Mucosa of stomach (tissue), 1 donor: ENCODE data around the gene UNC5B.

Experiments used
- H3K27me3 ChIP-seq: one replicate; pipeline ENCODE4 v1.7.0; 2013; ENCODE audit warnings: mild to moderate bottlenecking, low read length; ENCODE audit not compliant: control insufficient read depth, insufficient read depth
- H3K36me3 ChIP-seq: one replicate; pipeline ENCODE4 v1.7.0; 2013; ENCODE audit warnings: low read length; ENCODE audit not compliant: control insufficient read depth, insufficient read depth
- H3K4me1 ChIP-seq: one replicate; pipeline ENCODE4 v1.7.0; 2013; ENCODE audit warnings: mild to moderate bottlenecking, low read length; ENCODE audit not compliant: control insufficient read depth, insufficient read depth
- H3K4me3 ChIP-seq: one replicate; pipeline ENCODE4 v1.7.0; 2013; ENCODE audit warnings: low read length
- H3K9ac ChIP-seq: one replicate; pipeline ENCODE4 v1.7.0; 2013; ENCODE audit warnings: mild to moderate bottlenecking, low read length, moderate library complexity
- H3K9me3 ChIP-seq: one replicate; pipeline ENCODE4 v1.7.0; 2013; ENCODE audit warnings: mild to moderate bottlenecking, low read length, moderate library complexity; ENCODE audit not compliant: control insufficient read depth
- donor health status: Pancreatic carcinoma.

UNC5B gene

GRCh38 chr10:71347587-71348395 lies 135.4 kb downstream of the UNC5B start:
- Histone ChIP-seq H3K4me1 (peaks cover 76% of the 10 kb centered on the region), H3K36me3 (no peaks in the 10 kb centered on the region), H3K9ac (peak overlapping the region; percentile 11), H3K9me3 (no peaks in the 10 kb centered on the region), H3K4me3 (no peak overlapping the region), H3K27me3 (no peaks in the 10 kb centered on the region)

- H3K9me3 ChIP-seq, result no peaks in the 10 kb centered on the region
- no peaks in the 10 kb centered on the region for H3K27me3 ChIP-seq
- H3K9ac ChIP-seq, result no peak overlapping the region
- H3K4me3 ChIP-seq, result no peak overlapping the region
- H3K36me3 ChIP-seq, result no peaks in the 10 kb centered on the region
- H3K4me1 ChIP-seq, result peaks cover 65% of the 10 kb centered on the region
Measured at GRCh38 chr10:71348850-71349249, 136.5 kb downstream of the UNC5B start.

- no peak overlapping the region for H3K9ac ChIP-seq
- no peaks in the 10 kb centered on the region for H3K36me3 ChIP-seq
- H3K9me3 ChIP-seq, result no peaks in the 10 kb centered on the region
- no peaks in the 10 kb centered on the region for H3K27me3 ChIP-seq
- H3K4me1 ChIP-seq, result peaks cover 60% of the 10 kb centered on the region
- H3K4me3 ChIP-seq, result no peak overlapping the region
Measured at GRCh38 chr10:71349406-71349805, 137.0 kb downstream of the UNC5B start.

GRCh38 chr10:71351087-71351486 lies 138.7 kb downstream of the UNC5B start:
- Histone ChIP-seq H3K9me3 (no peaks in the 10 kb centered on the region), H3K36me3 (no peaks in the 10 kb centered on the region), H3K4me3 (no peak overlapping the region), H3K9ac (no peak overlapping the region), H3K27me3 (no peaks in the 10 kb centered on the region), H3K4me1 (peaks cover 51% of the 10 kb centered on the region)

- H3K9me3 ChIP-seq, result no peaks in the 10 kb centered on the region
- peaks cover 47% of the 10 kb centered on the region for H3K4me1 ChIP-seq
- no peak overlapping the region for H3K9ac ChIP-seq
- no peaks in the 10 kb centered on the region for H3K36me3 ChIP-seq
- no peaks in the 10 kb centered on the region for H3K27me3 ChIP-seq
- H3K4me3 ChIP-seq, result no peak overlapping the region
Measured at GRCh38 chr10:71351628-71352319, 139.4 kb downstream of the UNC5B start.
